ENCODE results near the gene DEDD. TPM values are rescaled to one million over a fixed set of nuclear protein-coding genes. Genes with fewer than 3 reads are reported as not detected.

The DEDD gene
- total and polyA plus RNA-seq, 2 donors (not counting 1 experiment from before 2014, with no cell fraction given): 35.9 to 40.8 TPM

GRCh38 chr1:161158316-161159010 lies 26.0 kb upstream of the DEDD start:
- ChIA-PET CTCF (interaction anchor here (0.6 to 2.0 kb wide), 10 partner anchors 8 to 224 kb away, joined by 3 to 6 read pairs (median 4); partner anchors contain the start of genes NDUFS2 and PPOX), POLR2A (interaction anchor here (1.0 to 1.6 kb wide), 2 partner anchors 8 to 231 kb away, joined by 4 read pairs; partner anchors contain the start of gene PPOX)
- DNase-seq (no peak), ATAC-seq (ENCODE audit: low read depth) (no peak)
- 59% methylated on average over 7 of the region's 9 CpGs for WGBS (ENCODE audit: insufficient coverage)
- no peak for TF ChIP-seq CTCF (IDR thresholded peaks at IDR 0.05)
- no peak for TF ChIP-seq EZH2 (IDR thresholded peaks at IDR 0.05; ENCODE audit: borderline replicate concordance, insufficient read depth, low read depth, low read length, poor library complexity, severe bottlenecking)
- H3K27me3 Mint-ChIP-seq: no peaks in the 10 kb centered on the region
- H4K20me1 ChIP-seq (ENCODE audit: control insufficient read depth, insufficient read depth, low read length, poor library complexity, severe bottlenecking): no peaks in the 10 kb centered on the region
- no peaks in the 10 kb centered on the region for H3K27me3 ChIP-seq (replicated peaks in 1 of 4; ENCODE audit: control extremely low read depth in 1 of 4, control insufficient read depth in 3 of 4, insufficient read depth in 4 of 4, low read length in 3 of 4)
- H3K4me3 ChIP-seq (ENCODE audit: control extremely low read depth in 1 of 5, extremely low read depth in 1 of 5, insufficient read depth in 1 of 5, low read depth in 2 of 5, low read length in 4 of 5): peak overlapping the region in 3 of 5 experiments; percentile 73 to 88 (median 85)
- H3K36me3 ChIP-seq (replicated peaks in 1 of 2; ENCODE audit: control extremely low read depth in 1 of 2, control insufficient read depth in 1 of 2, extremely low read depth in 1 of 2, insufficient read depth in 2 of 2, low read length in 1 of 2): peaks cover 0 to 33% of the 10 kb centered on the region in 2 experiments
- peaks cover 31 to 35% of the 10 kb centered on the region in 2 donors for H3K4me1 ChIP-seq (ENCODE audit: control insufficient read depth in 2 of 2, insufficient read depth in 2 of 2, low read length in 2 of 2)
- no peaks in the 10 kb centered on the region for H3K9me3 Mint-ChIP-seq (ENCODE audit: insufficient read depth)
- peak overlapping the region; percentile 93 for H3K27ac Mint-ChIP-seq
- peak overlapping the region; percentile 90 for H2AFZ ChIP-seq (ENCODE audit: insufficient read depth, low read depth, low read length, poor library complexity, severe bottlenecking)
- peak overlapping the region; percentile 88 for H3K9ac ChIP-seq (ENCODE audit: low read length)
- H3K4me3 Mint-ChIP-seq: peak overlapping the region; percentile 92
- peak overlapping the region; percentile 80 for H3K4me2 ChIP-seq (replicated peaks; ENCODE audit: low read depth, low read length, poor library complexity, severe bottlenecking)
- peaks cover 0 to 3% (median 0%) of the 10 kb centered on the region in 3 donors for H3K9me3 ChIP-seq (ENCODE audit: control extremely low read depth in 1 of 3, control insufficient read depth in 2 of 3, insufficient read depth in 1 of 3, low read length in 2 of 3)
- peaks cover 59% of the 10 kb centered on the region for H3K4me1 Mint-ChIP-seq
- intact Hi-C loops (cut with micrococcal nuclease): loop anchor here (1.0 to 10.0 kb wide), 4 partner anchors 19 to 814 kb away; partner anchors contain the start of genes B4GALT3, COPA, DEDD and NCSTN
- peaks cover 42% of the 10 kb centered on the region for H3K79me2 ChIP-seq (ENCODE audit: control insufficient read depth, insufficient read depth, low read length)
- peak overlapping the region; percentile 74 to 76 for H3K27ac ChIP-seq (ENCODE audit: low read length in 2 of 2)

GRCh38 chr1:161157867-161158266 lies 25.4 kb upstream of the DEDD start:
- no peak overlapping the region for H3K9ac ChIP-seq (ENCODE audit: low read length)
- ChIA-PET POLR2A (interaction anchor here (1.6 to 2.0 kb wide), 2 partner anchors 8 to 19 kb away, joined by 4 to 7 read pairs; partner anchors contain the start of gene PPOX), CTCF (interaction anchor here (0.6 to 2.0 kb wide), 10 partner anchors 8 to 224 kb away, joined by 3 to 6 read pairs (median 4); partner anchors contain the start of genes NDUFS2 and PPOX)
- H3K36me3 ChIP-seq (replicated peaks in 1 of 2; ENCODE audit: control extremely low read depth in 1 of 2, control insufficient read depth in 1 of 2, extremely low read depth in 1 of 2, insufficient read depth in 2 of 2, low read length in 1 of 2): peaks cover 0 to 28% of the 10 kb centered on the region in 2 experiments
- Mint-ChIP-seq H3K27me3 (no peaks in the 10 kb centered on the region), H3K4me1 (peaks cover 57% of the 10 kb centered on the region), H3K9me3 (ENCODE audit: insufficient read depth) (no peaks in the 10 kb centered on the region), H3K27ac (peak overlapping the region; percentile 93), H3K4me3 (peak overlapping the region; percentile 92)
- H3K79me2 ChIP-seq (ENCODE audit: control insufficient read depth, insufficient read depth, low read length): peaks cover 42% of the 10 kb centered on the region
- DNase-seq: no peak
- WGBS (ENCODE audit: insufficient coverage): 89% methylated on average over 1 of the region's 1 CpG
- TF ChIP-seq EZH2 (IDR thresholded peaks at IDR 0.05; ENCODE audit: borderline replicate concordance, insufficient read depth, low read depth, low read length, poor library complexity, severe bottlenecking): no peak
- TF ChIP-seq CTCF (IDR thresholded peaks at IDR 0.05): no peak
- ATAC-seq (ENCODE audit: low read depth): no peak
- H4K20me1 ChIP-seq (ENCODE audit: control insufficient read depth, insufficient read depth, low read length, poor library complexity, severe bottlenecking): no peaks in the 10 kb centered on the region
- H3K4me3 ChIP-seq (ENCODE audit: control extremely low read depth in 1 of 5, extremely low read depth in 1 of 5, insufficient read depth in 1 of 5, low read depth in 2 of 5, low read length in 4 of 5): no peak overlapping the region
- H3K9me3 ChIP-seq (ENCODE audit: control extremely low read depth in 1 of 3, control insufficient read depth in 2 of 3, insufficient read depth in 1 of 3, low read length in 2 of 3): peaks cover 0 to 3% (median 0%) of the 10 kb centered on the region in 3 donors
- no peak overlapping the region for H3K27ac ChIP-seq (ENCODE audit: low read length in 2 of 2)
- H3K4me1 ChIP-seq (ENCODE audit: control insufficient read depth in 2 of 2, insufficient read depth in 2 of 2, low read length in 2 of 2): peaks cover 34 to 39% of the 10 kb centered on the region in 2 donors
- H2AFZ ChIP-seq (ENCODE audit: insufficient read depth, low read depth, low read length, poor library complexity, severe bottlenecking): no peak overlapping the region
- H3K27me3 ChIP-seq (replicated peaks in 1 of 4; ENCODE audit: control extremely low read depth in 1 of 4, control insufficient read depth in 3 of 4, insufficient read depth in 4 of 4, low read length in 3 of 4): no peaks in the 10 kb centered on the region
- intact Hi-C loops (cut with micrococcal nuclease): loop anchor here (10.0 kb wide), 1 partner anchor 813 kb away; the partner anchor contains the start of genes COPA and NCSTN
- no peak overlapping the region for H3K4me2 ChIP-seq (replicated peaks; ENCODE audit: low read depth, low read length, poor library complexity, severe bottlenecking)
